ENCODE results near the gene ACOT7. TPM values are rescaled to one million over a fixed set of nuclear protein-coding genes. Genes with fewer than 3 reads are reported as not detected.
"Not testable (repeated sequence)": the region's sequence is repeated elsewhere in the genome, so short reads cannot be mapped to it uniquely, and the experiment has no call there.

The ACOT7 gene
- total and polyA plus RNA-seq, 12 donors, result 4.0 to 40.4 (median 8.6) TPM

- no peak overlapping the region for H3K27ac ChIP-seq
Measured at GRCh38 chr1:6435129-6435528, 41.6 kb upstream of the ACOT7 start.

GRCh38 chr1:6434186-6434585, 40.6 kb upstream of the ACOT7 start:
- Histone ChIP-seq H3K9me3 (no peaks in the 10 kb centered on the region), H3K27me3 (peaks cover 0 to 45% (median 39%) of the 10 kb centered on the region in 7 donors), H3K4me3 (no peak overlapping the region), H3K36me3 (no peaks in the 10 kb centered on the region), H3K27ac (no peak overlapping the region), H3K4me1 (peaks cover 0 to 10% (median 0%) of the 10 kb centered on the region in 9 donors)
- ATAC-seq, result no peak
- intact Hi-C loops (cut with DNase I), result loop anchor here in 2 of 10 donors (10.0 kb wide), 1 partner anchor 189 kb away; the partner anchor contains the start of gene HES3 (in 2 of the 2)
- no peak for DNase-seq
- TF ChIP-seq CTCF (IDR thresholded peaks at IDR 0.05), result no peak
- 65 to 76% methylated on average over 5 of the region's 5 CpGs for WGBS, 2 donors

More at GRCh38 chr1:6435129-6435528, 41.6 kb upstream of the ACOT7 start:
- Histone ChIP-seq H3K9me3 (no peaks in the 10 kb centered on the region), H3K27me3 (peaks cover 4 to 46% (median 40%) of the 10 kb centered on the region in 7 donors), H3K4me3 (no peak overlapping the region), H3K4me1 (peaks cover 0 to 4% (median 0%) of the 10 kb centered on the region in 9 donors), H3K36me3 (no peaks in the 10 kb centered on the region)
- DNase-seq (no peak), ATAC-seq (no peak)
- WGBS, 2 donors, result 85 to 89% methylated on average over 15 of the region's 15 CpGs
- no peak for TF ChIP-seq CTCF (IDR thresholded peaks at IDR 0.05)
- intact Hi-C loops (cut with DNase I), result loop anchor here in 3 of 10 donors (5.0 to 10.0 kb wide), 2 partner anchors 188 to 190 kb away; partner anchors contain the start of gene HES3 (in 2 of the 3)

- DNase-seq, H3K36me3 ChIP-seq, H3K4me1 ChIP-seq, H3K27ac ChIP-seq, H3K4me3 ChIP-seq, H3K9me3 ChIP-seq, ATAC-seq: not testable (repeated sequence)
- intact Hi-C loops (cut with DNase I), result loop anchor here in 2 of 10 donors (10.0 kb wide), 1 partner anchor 187 kb away; the partner anchor contains the start of gene HES3 (in 2 of the 2)
- 76 to 79% methylated on average over 13 of the region's 13 CpGs for WGBS, 2 donors
- peaks cover 7 to 48% (median 36%) of the 10 kb centered on the region in 7 donors for H3K27me3 ChIP-seq
Measured at GRCh38 chr1:6431645-6432579, 38.3 kb upstream of the ACOT7 start.

GRCh38 chr1:6429660-6430411, 36.3 kb upstream of the ACOT7 start:
- H3K4me3 ChIP-seq, H3K9me3 ChIP-seq, DNase-seq, H3K27ac ChIP-seq, H3K36me3 ChIP-seq: not testable (repeated sequence)
- Histone ChIP-seq H3K27me3 (peaks cover 26 to 64% (median 57%) of the 10 kb centered on the region in 7 donors), H3K4me1 (peaks cover 0 to 12% (median 6%) of the 10 kb centered on the region in 9 donors)
- 31 to 32% methylated on average over 19 of the region's 19 CpGs for WGBS, 2 donors
- intact Hi-C loops (cut with DNase I), result loop anchor here in 2 of 10 donors (10.0 kb wide), 1 partner anchor 185 kb away; the partner anchor contains the start of gene HES3 (in 2 of the 2)
- ATAC-seq, result peak in 4 of 8 donors; percentile 13 to 22 (median 17)

GRCh38 chr1:6428453-6428852, 34.9 kb upstream of the ACOT7 start:
- ATAC-seq; H3K27ac ChIP-seq; intact Hi-C loops (cut with DNase I); H3K9me3 ChIP-seq; H3K4me3 ChIP-seq; H3K36me3 ChIP-seq; DNase-seq: not testable (repeated sequence)
- Histone ChIP-seq H3K27me3 (peaks cover 40 to 78% (median 70%) of the 10 kb centered on the region in 7 donors), H3K4me1 (peaks cover 8 to 22% (median 16%) of the 10 kb centered on the region in 9 donors)
- 79 to 86% methylated on average over 6 of the region's 6 CpGs for WGBS, 2 donors

All from heart right ventricle (tissue), 16 donors.